GM18861 (cell line): ENCODE measurements around the gene NR2C2AP.

Source experiments
- ATAC-seq: cut with Tn5 transposase; IDR thresholded peaks from one replicate; pipeline ENCODE4 v1.9.1; 2021; ENCODE audit not compliant: unreplicated experiment

The NR2C2AP gene

GRCh38 chr19:19152668-19153384 is 50.4 kb downstream of the NR2C2AP start:
- no peak for ATAC-seq

- ATAC-seq, result peak; percentile 51
Observed at GRCh38 chr19:19151418-19151817, 51.8 kb downstream of the NR2C2AP start.
